DLD1 (cell line): ENCODE measurements around the gene ECEL1.

Source experiments
- in situ Hi-C: cut with HindIII; loops from 2 replicates; pipeline ENCODE4 v1.10.0; 2017; ENCODE audit warnings: low sequenced_read_pairs

The ECEL1 gene

DNA sequence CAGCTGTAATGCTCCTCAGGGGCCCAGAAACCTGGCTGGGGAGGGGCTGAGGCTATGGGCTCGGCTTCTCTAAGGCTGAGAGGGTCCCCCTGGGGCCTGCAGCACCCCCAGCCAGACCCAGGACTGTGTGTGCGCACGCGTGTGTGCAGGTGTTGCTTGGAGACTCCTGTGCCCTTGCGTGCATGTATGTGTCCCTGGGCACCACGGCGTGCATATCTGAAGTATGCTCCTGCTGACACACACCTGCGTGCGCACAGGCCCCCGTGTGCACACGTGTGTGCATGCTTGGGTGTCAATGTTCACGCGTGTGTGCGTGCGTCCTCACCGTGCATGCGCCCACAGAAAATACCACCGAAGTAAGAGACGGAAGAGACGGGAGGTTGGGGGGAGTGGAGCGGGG lies 14.9 kb upstream of the ECEL1 start:
- in situ Hi-C loops: no loop called here

GRCh38 chr2:232501794-232502390 lies 14.3 kb upstream of the ECEL1 start:
- in situ Hi-C loops: no loop called here

GRCh38 chr2:232501331-232501771 lies 13.7 kb upstream of the ECEL1 start:
- in situ Hi-C loops: no loop called here

DNA sequence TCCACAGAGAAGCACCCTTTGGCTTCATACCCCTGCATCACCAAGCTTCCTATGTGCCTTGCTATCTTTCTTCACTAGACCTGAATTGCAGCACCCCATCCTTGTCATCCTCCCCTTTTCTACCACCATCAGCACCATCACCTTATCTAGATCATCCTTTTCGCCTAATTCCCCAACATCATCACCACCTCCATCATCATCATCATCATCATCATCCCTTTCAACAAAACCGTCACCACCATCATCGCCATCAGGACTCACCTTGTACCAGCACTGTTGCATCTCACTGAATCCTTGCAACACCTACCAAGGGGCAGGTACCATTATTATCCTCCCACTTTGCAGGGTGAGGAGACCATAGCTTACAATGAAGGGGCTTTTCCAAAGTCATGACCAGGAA lies 10.8 kb upstream of the ECEL1 start:
- in situ Hi-C loops: no loop called here

- in situ Hi-C loops: no loop called here
Measured at GRCh38 chr2:232497348-232497747, 9.7 kb upstream of the ECEL1 start.

- in situ Hi-C loops: no loop called here
Measured at GRCh38 chr2:232496501-232497270, 9.1 kb upstream of the ECEL1 start.

GRCh38 chr2:232495292-232495691 lies 7.7 kb upstream of the ECEL1 start:
- in situ Hi-C loops: no loop called here

- in situ Hi-C loops: no loop called here
Measured at GRCh38 chr2:232494542-232494941, 6.9 kb upstream of the ECEL1 start.

- in situ Hi-C loops: no loop called here
Measured at GRCh38 chr2:232493701-232494474, 6.3 kb upstream of the ECEL1 start.

GRCh38 chr2:232492963-232493700 lies 5.5 kb upstream of the ECEL1 start:
- in situ Hi-C loops: no loop called here

DNA sequence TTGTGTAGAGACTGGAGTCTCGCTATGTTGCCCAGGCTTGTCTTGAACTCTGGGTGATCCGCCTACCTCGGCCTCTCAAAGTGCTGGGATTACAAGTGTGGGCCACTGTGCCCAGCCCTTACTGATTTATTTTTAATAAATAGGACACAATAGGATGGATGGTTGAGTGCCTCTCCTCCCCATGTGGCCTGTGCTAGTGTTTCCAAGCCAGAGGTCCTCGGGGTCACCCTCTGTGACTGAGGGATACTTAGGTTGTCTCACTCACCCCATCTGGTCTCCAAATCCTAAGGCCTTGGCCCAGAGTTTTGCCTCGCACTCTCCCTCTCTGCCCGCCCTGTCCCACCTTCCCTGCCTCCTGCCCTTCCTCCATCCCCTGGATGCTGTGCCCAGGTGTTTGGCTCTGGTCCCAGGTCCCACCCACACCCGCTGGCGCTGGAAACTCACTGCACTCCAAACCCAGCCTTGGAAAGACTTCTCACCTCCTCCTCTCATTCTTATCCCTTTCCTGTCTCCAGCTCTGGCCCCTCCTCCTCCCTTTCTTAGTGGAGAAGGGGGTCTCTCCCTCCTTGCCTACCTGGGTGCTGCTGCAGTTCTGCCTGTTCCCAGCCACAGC lies 4.7 kb upstream of the ECEL1 start:
- in situ Hi-C loops: no loop called here

DNA sequence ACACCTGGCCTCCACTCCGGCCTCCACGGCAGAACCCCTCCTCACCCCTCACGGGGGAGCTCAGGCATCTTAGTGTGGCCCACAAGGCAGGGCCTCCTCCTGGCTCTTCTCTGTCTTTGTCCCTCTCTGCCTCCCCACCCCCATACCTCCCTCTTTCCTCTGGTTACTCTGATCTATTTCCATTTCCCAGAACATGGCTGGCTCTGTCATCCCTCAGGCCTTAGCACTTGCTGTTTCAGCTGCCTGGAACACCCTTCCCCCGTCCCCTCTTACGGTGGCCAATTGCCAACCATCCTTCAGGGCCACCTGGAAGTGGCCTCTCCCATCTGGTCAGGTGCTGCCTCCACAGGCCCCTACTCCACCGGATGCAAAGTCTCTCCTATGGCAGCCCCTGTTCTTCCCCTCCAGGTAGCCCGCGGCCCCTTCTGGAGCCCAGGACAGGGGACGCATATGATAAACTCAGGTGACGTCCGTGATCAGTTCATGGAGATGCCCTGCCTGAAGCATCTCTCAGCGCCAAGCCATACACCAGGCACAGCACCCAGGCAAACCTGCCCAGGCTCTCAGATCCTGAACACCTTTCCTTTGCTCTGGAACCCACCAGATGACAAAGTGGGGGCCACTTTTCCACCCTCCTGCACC lies 3.6 kb upstream of the ECEL1 start:
- in situ Hi-C loops: no loop called here

DNA sequence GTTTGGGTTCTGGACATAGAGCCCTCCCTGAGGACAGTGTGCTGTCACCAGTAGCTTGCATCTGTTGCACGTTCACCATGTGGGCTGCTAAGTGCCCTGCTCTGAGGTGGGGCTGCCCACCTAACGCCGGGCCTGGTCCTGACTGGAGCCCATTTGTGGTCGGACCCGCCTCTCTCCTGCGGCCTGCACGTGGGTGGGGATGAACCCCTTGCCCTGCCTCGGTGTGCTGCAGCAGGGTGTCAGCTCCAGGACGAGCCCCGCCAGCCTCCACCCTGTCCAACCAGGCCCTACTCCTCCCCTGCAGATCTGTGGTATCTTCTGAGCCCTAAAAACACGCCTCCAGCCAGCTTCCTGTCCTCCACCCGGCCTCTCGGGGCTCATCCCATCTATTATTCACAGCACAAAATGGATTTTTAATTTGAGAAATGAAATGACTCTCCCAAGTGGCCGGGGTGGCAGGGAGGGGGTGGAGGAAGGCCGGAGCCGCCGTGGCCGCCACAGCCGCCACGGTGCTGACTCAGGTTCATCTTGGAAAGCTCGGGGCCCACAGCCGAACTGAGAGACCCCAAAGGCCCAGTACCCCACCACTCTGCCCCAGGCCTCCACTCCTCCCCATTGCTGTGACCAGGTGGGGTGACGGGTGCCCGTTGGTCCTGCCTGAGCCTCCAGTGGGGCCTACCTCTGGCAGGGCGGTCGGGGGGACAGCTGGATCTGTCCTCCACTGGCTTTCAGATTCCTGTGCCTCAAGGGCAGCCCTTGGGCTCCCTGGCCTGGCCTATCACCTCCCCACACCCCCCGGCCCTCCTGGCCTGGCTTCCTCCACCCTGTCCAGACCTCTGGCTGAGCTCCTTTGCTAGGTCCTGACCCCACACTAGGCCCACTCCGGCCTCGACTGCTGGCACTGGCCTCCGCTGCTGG lies 2.8 kb upstream of the ECEL1 start:
- in situ Hi-C loops: no loop called here

DNA sequence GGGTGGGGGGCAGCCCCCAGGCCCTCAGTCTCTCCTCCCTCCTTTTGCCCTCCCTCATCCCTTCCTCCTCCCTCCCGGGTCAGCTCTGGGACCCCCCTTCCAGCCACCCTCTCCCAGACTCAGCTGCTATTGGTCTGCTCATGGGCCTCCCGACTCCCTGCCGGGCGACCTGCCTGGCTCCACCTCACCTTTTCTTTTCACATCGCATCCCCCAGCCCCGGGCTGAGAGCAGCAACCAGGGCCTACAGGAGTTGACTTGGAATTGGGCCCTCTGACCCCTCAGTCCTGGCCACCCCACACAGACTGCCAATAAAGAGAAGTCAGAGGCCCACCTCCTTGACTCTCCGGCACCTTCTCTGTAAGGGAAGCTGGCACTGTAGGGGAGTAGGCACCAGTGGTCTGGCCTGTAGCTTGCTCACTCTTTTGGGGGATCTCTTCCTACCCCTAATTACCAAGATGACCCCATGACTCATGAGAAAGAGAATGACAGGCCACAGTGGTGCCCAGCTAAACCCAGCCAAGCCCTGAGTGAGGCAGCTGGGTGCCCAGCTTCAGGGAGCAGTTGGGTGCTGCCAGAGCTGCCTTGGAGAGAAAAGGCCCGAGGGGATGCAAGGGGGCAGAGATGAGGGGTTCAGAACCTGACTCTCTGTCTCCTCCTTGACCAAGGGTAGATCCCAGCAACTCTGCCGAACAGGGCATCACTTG lies 2.0 kb upstream of the ECEL1 start:
- in situ Hi-C loops: no loop called here

GRCh38 chr2:232488721-232489300 lies 1.2 kb upstream of the ECEL1 start:
- in situ Hi-C loops: no loop called here

- in situ Hi-C loops: no loop called here
Measured at GRCh38 chr2:232488097-232488711, 570 bp upstream of the ECEL1 start.

- in situ Hi-C loops: no loop called here
Measured at GRCh38 chr2:232486558-232487384, 863 bp downstream of the ECEL1 start.
